SU-DHL-6 (cell line): ENCODE data around the gene EOMES.

Source experiments
- EZH2phosphoT487 ChIP-seq: fragments of 200-600 bp; sonication (generic), shearing (Covaris generic); conservative IDR thresholded peaks from 2 replicates; pipeline ENCODE4 v1.6.1; 2018; ENCODE audit warnings: mild to moderate bottlenecking, antibody characterized with exemption, low read length, moderate library complexity, mixed read lengths
- TF ChIP-seq, protein P1 (sequence below): fragments of 200-600 bp; sonication (generic); IDR thresholded peaks from one replicate; pipeline ENCODE4 v1.5.1; 2017; ENCODE audit warnings: antibody characterized with exemption, mild to moderate bottlenecking, low read length, moderate library complexity; ENCODE audit not compliant: insufficient read depth, poor library complexity, severe bottlenecking

- TF ChIP-seq, protein P1, sequence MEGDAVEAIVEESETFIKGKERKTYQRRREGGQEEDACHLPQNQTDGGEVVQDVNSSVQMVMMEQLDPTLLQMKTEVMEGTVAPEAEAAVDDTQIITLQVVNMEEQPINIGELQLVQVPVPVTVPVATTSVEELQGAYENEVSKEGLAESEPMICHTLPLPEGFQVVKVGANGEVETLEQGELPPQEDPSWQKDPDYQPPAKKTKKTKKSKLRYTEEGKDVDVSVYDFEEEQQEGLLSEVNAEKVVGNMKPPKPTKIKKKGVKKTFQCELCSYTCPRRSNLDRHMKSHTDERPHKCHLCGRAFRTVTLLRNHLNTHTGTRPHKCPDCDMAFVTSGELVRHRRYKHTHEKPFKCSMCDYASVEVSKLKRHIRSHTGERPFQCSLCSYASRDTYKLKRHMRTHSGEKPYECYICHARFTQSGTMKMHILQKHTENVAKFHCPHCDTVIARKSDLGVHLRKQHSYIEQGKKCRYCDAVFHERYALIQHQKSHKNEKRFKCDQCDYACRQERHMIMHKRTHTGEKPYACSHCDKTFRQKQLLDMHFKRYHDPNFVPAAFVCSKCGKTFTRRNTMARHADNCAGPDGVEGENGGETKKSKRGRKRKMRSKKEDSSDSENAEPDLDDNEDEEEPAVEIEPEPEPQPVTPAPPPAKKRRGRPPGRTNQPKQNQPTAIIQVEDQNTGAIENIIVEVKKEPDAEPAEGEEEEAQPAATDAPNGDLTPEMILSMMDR = no peak
- TF ChIP-seq EZH2phosphoT487 = no peak
Observed at GRCh38 chr3:27666272-27666671, 55.9 kb downstream of the EOMES start.
